Measurements from ENCODE around the gene NAGLU.
"Not testable (repeated sequence)": the region's sequence is repeated elsewhere in the genome, so short reads cannot be mapped to it uniquely, and the experiment has no call there.

The NAGLU gene

GRCh38 chr17:42541041-42541833 lies 5.2 kb downstream of the NAGLU start:
- no peak for DNase-seq (ENCODE audit: low read depth in 2 of 2)
- TF ChIP-seq CTCF (IDR thresholded peaks at IDR 0.05; ENCODE audit: low read depth, low read length), result no peak
- no peak overlapping the region for H3K4me3 ChIP-seq (replicated peaks in 1 of 2; ENCODE audit: low read depth in 2 of 2, low read length in 2 of 2)

- DNase-seq (ENCODE audit: low read depth in 2 of 2), result no peak
- no peak for TF ChIP-seq CTCF (IDR thresholded peaks at IDR 0.05; ENCODE audit: low read depth, low read length)
- H3K4me3 ChIP-seq (replicated peaks in 1 of 2; ENCODE audit: low read depth in 2 of 2, low read length in 2 of 2), result no peak overlapping the region
Observed at GRCh38 chr17:42543190-42544079, 7.4 kb downstream of the NAGLU start.

GRCh38 chr17:42544874-42545283 lies 8.8 kb downstream of the NAGLU start:
- no peak overlapping the region for H3K4me3 ChIP-seq (replicated peaks in 1 of 2; ENCODE audit: low read depth in 2 of 2, low read length in 2 of 2)
- no peak for DNase-seq (ENCODE audit: low read depth in 2 of 2)
- TF ChIP-seq CTCF (IDR thresholded peaks at IDR 0.05; ENCODE audit: low read depth, low read length), result no peak

- not testable (repeated sequence) for DNase-seq (ENCODE audit: low read depth in 2 of 2); H3K4me3 ChIP-seq (replicated peaks in 1 of 2; ENCODE audit: low read depth in 2 of 2, low read length in 2 of 2)
Observed at GRCh38 chr17:42545755-42546505, 9.9 kb downstream of the NAGLU start.

GRCh38 chr17:42547001-42547461 lies 11.0 kb downstream of the NAGLU start:
- H3K4me3 ChIP-seq (replicated peaks in 1 of 2; ENCODE audit: low read depth in 2 of 2, low read length in 2 of 2), result no peak overlapping the region
- no peak for DNase-seq (ENCODE audit: low read depth in 2 of 2)
- TF ChIP-seq CTCF (IDR thresholded peaks at IDR 0.05; ENCODE audit: low read depth, low read length), result no peak

GRCh38 chr17:42547698-42548069 lies 11.6 kb downstream of the NAGLU start:
- TF ChIP-seq CTCF (IDR thresholded peaks at IDR 0.05; ENCODE audit: low read depth, low read length), result no peak
- no peak for DNase-seq (ENCODE audit: low read depth in 2 of 2)
- H3K4me3 ChIP-seq (replicated peaks in 1 of 2; ENCODE audit: low read depth in 2 of 2, low read length in 2 of 2), result no peak overlapping the region

All from cardiac fibroblast (primary cell).